GM10847 (cell line): ENCODE results near the gene HOXD8.

Experiments
- POLR2A ChIP-seq: IDR thresholded peaks from 2 replicates; pipeline ENCODE4 v1.6.1; 2011; ENCODE audit not compliant: insufficient read length; ENCODE audit errors: extremely low read depth

HOXD8 gene

GRCh38 chr2:176178757-176179295 is 49.3 kb downstream of the HOXD8 start:
- no peak for TF ChIP-seq POLR2A

GRCh38 chr2:176181551-176181950 is 52.0 kb downstream of the HOXD8 start:
- TF ChIP-seq POLR2A, result no peak
